GM23338 (cell line): ENCODE measurements around the gene CACNB3.

Experiments used
- CREB1 ChIP-seq: fragments of 250-450 bp; sonication (Bioruptor Pico); IDR thresholded peaks from 2 replicates; pipeline ENCODE4 v1.5.0; 2020; ENCODE audit warnings: low read depth, mild to moderate bottlenecking, moderate library complexity
- CTCF ChIP-seq, 2 experiments: fragments of 200-600 bp in 1 of 2; sonication (generic) in 1 of 2; conservative IDR thresholded peaks; 2 replicates each; pipeline versions ENCODE4 v1.5.1 to v1.6.1; 2016 to 2017; ENCODE audit warnings: antibody characterized with exemption in 2 of 2, low read depth in 2 of 2, mild to moderate bottlenecking in 2 of 2, moderate library complexity in 1 of 2
- ETS1 ChIP-seq: IDR thresholded peaks from 2 replicates; pipeline ENCODE4 v1.6.1; 2016; ENCODE audit warnings: antibody characterized with exemption
- EZH2 ChIP-seq: fragments of 200-600 bp; sonication (generic); IDR thresholded peaks from one replicate; pipeline ENCODE4 v1.8.0; 2017; ENCODE audit warnings: antibody characterized with exemption, mild to moderate bottlenecking, low read depth; ENCODE audit not compliant: unreplicated experiment
- EZH2phosphoT487 ChIP-seq: fragments of 200-600 bp; sonication (generic); IDR thresholded peaks from one replicate; pipeline ENCODE4 v1.8.1; 2018; ENCODE audit warnings: antibody characterized with exemption; ENCODE audit not compliant: unreplicated experiment
- JUNB ChIP-seq: IDR thresholded peaks from one replicate; pipeline ENCODE4 v1.6.1; 2016; ENCODE audit warnings: antibody characterized with exemption; ENCODE audit not compliant: unreplicated experiment
- NANOG ChIP-seq: IDR thresholded peaks from 2 replicates; pipeline ENCODE4 v1.6.1; 2016; ENCODE audit warnings: antibody characterized with exemption, borderline replicate concordance
- POLR2AphosphoS5 ChIP-seq: IDR thresholded peaks from 2 replicates; pipeline ENCODE4 v1.6.1; 2016; ENCODE audit warnings: antibody characterized with exemption, low read depth
- REST ChIP-seq: IDR thresholded peaks from one replicate; pipeline ENCODE4 v1.6.1; 2018; ENCODE audit warnings: antibody characterized with exemption; ENCODE audit not compliant: unreplicated experiment
- STAT1 ChIP-seq: IDR thresholded peaks from one replicate; pipeline ENCODE4 v1.6.1; 2016; ENCODE audit warnings: antibody characterized with exemption; ENCODE audit not compliant: unreplicated experiment
- ZNF114 ChIP-seq: fragments of 250-450 bp; sonication (Bioruptor Pico); IDR thresholded peaks from 2 replicates; pipeline ENCODE4 v1.5.0; 2020; ENCODE audit warnings: mild to moderate bottlenecking, moderate library complexity
- ZNF331 ChIP-seq: fragments of 250-450 bp; sonication (Bioruptor Pico); IDR thresholded peaks from 2 replicates; pipeline ENCODE4 v1.5.0; 2020; ENCODE audit warnings: low read depth, mild to moderate bottlenecking, moderate library complexity
- ZNF462 ChIP-seq: fragments of 250-450 bp; sonication (Bioruptor Pico); IDR thresholded peaks from 2 replicates; pipeline ENCODE4 v1.5.0; 2020; ENCODE audit warnings: mild to moderate bottlenecking, moderate library complexity

GRCh38 chr12:48788524-48788853 is 29.8 kb upstream of the CACNB3 start:
- no peak for TF ChIP-seq CTCF (conservative IDR thresholded peaks at IDR 0.05; ENCODE audit: low read depth in 2 of 2)
- TF ChIP-seq ZNF114 (CRISPR knock-in tag), result no peak
- TF ChIP-seq POLR2AphosphoS5, result no peak
- no peak for TF ChIP-seq REST
- TF ChIP-seq EZH2, result no peak
- TF ChIP-seq EZH2phosphoT487, result no peak
- no peak for TF ChIP-seq JUNB
- no peak for TF ChIP-seq ZNF331 (CRISPR knock-in tag)
- no peak for TF ChIP-seq ETS1
- no peak for TF ChIP-seq CREB1 (CRISPR knock-in tag)
- no peak for TF ChIP-seq NANOG
- no peak for TF ChIP-seq ZNF462 (CRISPR knock-in tag)
- no peak for TF ChIP-seq STAT1
